HT1080 (cell line): ENCODE data around the gene KRTAP6-1. TPM values are rescaled to one million over a fixed set of nuclear protein-coding genes. Genes with fewer than 3 reads are reported as not detected.

Experiments
- DNase-seq: peaks from one replicate; pipeline ENCODE4 v3.0.0-alpha.2; 2015; ENCODE audit warnings: low read depth
- small RNA-seq: library from RNA; depleted of rRNA; stranded (forward); fragments of <200 nt; gene quantifications from one replicate; pipeline ENCODE3, GENCODE V24; 2014
- total RNA-seq: library from RNA; depleted of rRNA; stranded (reverse); fragments of >200 nt; shearing (Covaris generic); gene quantifications from 2 replicates; pipeline ENCODE4 v1.2.3, GENCODE V29; 2014; rRNA removed

KRTAP6-1 gene
- total RNA-seq, 1 experiment from 2014 or later = not detected

DNA sequence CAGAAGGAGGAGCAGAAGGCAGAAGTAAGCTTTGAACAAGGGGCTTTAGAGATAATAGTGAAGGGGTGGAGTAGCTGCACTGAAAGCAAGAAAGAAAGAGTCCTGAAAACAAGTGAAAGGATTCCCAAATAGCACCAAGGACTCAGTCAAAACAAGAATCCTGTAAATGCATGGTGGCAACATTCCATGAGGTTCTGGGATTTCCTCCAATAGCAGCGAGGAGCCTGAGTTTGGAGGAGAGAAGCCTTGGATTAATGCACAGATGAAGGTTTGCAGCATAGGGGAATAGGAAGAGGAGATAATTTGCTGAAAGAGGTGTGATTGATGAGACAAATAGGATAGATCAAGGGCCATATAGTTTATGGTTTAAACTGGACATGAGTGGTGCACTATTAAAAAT is 34.4 kb downstream of the KRTAP6-1 start:
- no peak for DNase-seq

DNA sequence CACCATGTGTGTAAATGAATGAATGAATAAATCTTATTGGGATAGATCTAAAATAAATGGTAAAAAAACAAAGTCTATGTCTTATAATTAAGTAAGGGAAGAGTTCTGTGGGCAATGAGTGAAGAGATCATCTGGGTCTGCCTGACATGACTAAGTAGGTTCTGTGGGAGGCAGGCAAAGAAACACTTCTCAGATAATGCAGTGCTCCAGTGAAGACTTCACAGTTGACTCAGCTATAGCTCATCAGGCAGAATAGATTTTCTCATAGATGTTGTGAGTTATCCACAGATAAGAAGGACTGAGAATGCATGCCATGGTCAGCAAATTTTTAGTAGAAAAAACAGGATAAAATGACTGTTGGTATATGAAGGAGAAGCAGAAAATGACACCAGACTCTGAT is 36.0 kb downstream of the KRTAP6-1 start:
- DNase-seq = peak; percentile 5

DNA sequence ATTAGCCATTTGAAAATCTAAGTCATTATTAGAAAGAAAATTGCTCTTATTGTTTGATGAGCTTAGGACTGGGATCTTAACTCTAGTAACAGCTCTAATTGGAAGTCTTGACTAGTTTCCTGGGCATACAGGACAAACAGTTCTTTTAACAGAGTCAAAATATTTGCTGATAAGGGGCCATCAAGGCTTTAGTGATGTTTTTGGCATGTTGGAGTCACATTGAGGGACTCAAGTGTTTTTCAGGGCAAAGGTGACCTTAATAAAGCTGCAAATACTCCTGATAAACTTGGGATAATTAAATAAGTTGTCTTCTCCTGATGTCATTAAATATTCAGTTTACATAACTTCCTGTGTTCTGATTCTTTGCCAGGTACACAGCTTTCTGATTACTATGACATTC is 46.1 kb downstream of the KRTAP6-1 start:
- DNase-seq = no peak

DNA sequence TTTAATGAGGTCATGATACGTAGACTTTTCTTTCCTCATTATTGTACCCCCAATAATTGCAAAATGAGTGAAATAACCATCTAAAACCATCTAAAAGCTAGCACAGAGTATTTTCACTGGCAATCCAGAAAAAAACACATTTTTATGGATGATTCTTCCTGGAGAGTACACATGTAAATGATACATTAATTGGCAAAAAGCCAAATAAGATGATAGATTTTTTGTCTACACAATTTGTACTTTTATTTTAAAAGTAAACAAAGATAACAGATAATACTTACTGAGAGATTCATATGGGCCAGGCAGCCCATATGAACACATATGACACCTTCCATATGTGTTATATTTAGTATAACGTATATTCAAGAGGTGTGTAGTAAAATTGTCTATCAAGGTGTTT is 50.1 kb downstream of the KRTAP6-1 start:
- no peak for DNase-seq

Small RNA genes lying within 50 kb of the gene (small RNA-seq; reads per million reads assigned to genes)
- gene KRTAP20-1 (not detected), gene KRTAP20-3 (not detected), gene KRTAP20-4 (not detected), gene KRTAP22-1 (not detected), gene KRTAP22-2 (not detected)

Other genes with a start within 250 kb of the KRTAP6-1 start
- gene KRTAP13-2, start 241.7 kb downstream of the KRTAP6-1 start, total RNA-seq = not detected in 2 replicates
- gene KRTAP13-1, start 217.9 kb downstream of the KRTAP6-1 start, total RNA-seq = not detected in 2 replicates
- not detected in 2 replicates for gene KRTAP13-3, start 188.0 kb downstream of the KRTAP6-1 start, total RNA-seq
- not detected in 2 replicates for gene KRTAP13-4, start 183.7 kb downstream of the KRTAP6-1 start, total RNA-seq
- gene KRTAP15-1, start 173.7 kb downstream of the KRTAP6-1 start, total RNA-seq = not detected in 2 replicates
- not detected in 2 replicates for gene KRTAP19-1, start 133.6 kb downstream of the KRTAP6-1 start, total RNA-seq
- gene KRTAP19-2, start 126.5 kb downstream of the KRTAP6-1 start, total RNA-seq = not detected in 2 replicates
- not detected in 2 replicates for gene KRTAP19-3, start 121.9 kb downstream of the KRTAP6-1 start, total RNA-seq
- gene KRTAP19-4, start 116.8 kb downstream of the KRTAP6-1 start, total RNA-seq = not detected in 2 replicates
- gene KRTAP19-5, start 111.8 kb downstream of the KRTAP6-1 start, total RNA-seq = not detected in 2 replicates
- gene KRTAP19-6, start 72.1 kb downstream of the KRTAP6-1 start, total RNA-seq = not detected in 2 replicates
- gene KRTAP19-7, start 52.6 kb downstream of the KRTAP6-1 start, total RNA-seq = not detected in 2 replicates
- not detected in 2 replicates for gene KRTAP22-2, start 23.5 kb downstream of the KRTAP6-1 start, total RNA-seq
- not detected in 2 replicates for gene KRTAP6-3, start 21.5 kb downstream of the KRTAP6-1 start, total RNA-seq
- gene KRTAP6-2, start 15.0 kb downstream of the KRTAP6-1 start, total RNA-seq = not detected in 2 replicates
- not detected in 2 replicates for gene KRTAP22-1, start 12.8 kb downstream of the KRTAP6-1 start, total RNA-seq
- gene KRTAP20-1, start 2.5 kb upstream of the KRTAP6-1 start, total RNA-seq = not detected in 2 replicates
- not detected in 2 replicates for gene KRTAP20-4, start 6.7 kb upstream of the KRTAP6-1 start, total RNA-seq
- gene KRTAP20-2, start 21.3 kb upstream of the KRTAP6-1 start, total RNA-seq = not detected in 2 replicates
- gene KRTAP20-3, start 28.9 kb upstream of the KRTAP6-1 start, total RNA-seq = not detected in 2 replicates
- gene KRTAP21-3, start 104.8 kb upstream of the KRTAP6-1 start, total RNA-seq = not detected in 2 replicates
- gene KRTAP21-2, start 133.3 kb upstream of the KRTAP6-1 start, total RNA-seq = not detected in 2 replicates
- gene KRTAP21-1, start 141.5 kb upstream of the KRTAP6-1 start, total RNA-seq = not detected in 2 replicates
- not detected in 2 replicates for gene KRTAP8-1, start 199.3 kb upstream of the KRTAP6-1 start, total RNA-seq
- not detected in 2 replicates for gene KRTAP7-1, start 215.8 kb upstream of the KRTAP6-1 start, total RNA-seq